HG03108 (cell line): ENCODE measurements around the gene FTO.

Source experiments
- ATAC-seq: cut with Tn5 transposase; IDR thresholded peaks from one replicate; pipeline ENCODE4 v1.9.1; 2021; ENCODE audit warnings: moderate library complexity; ENCODE audit not compliant: unreplicated experiment

FTO gene

GRCh38 chr16:53780051-53780450, 76.1 kb downstream of the FTO start:
- no peak for ATAC-seq

GRCh38 chr16:53781023-53781605, 77.2 kb downstream of the FTO start:
- ATAC-seq = no peak

DNA sequence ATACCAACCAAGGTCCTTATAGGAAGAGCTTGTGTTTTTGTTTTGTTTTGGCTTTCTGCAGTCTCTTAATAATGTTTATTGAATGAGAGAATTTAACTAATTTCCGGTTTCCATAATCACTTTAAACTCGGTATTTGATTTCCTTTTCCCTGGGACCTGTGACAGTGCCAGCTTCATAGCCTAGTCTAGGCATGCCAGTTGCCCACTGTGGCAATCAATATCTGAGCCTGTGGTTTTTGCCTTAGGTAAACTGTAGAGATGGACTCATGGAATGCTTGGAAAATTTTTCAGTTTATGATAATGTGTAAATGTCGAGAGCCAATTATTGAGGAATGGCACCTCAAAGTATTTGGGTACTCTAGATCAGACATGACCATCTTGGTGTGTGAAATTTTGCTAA, 78.2 kb downstream of the FTO start:
- ATAC-seq = no peak

- no peak for ATAC-seq
These were observed 80.3 kb downstream of the FTO start for GRCh38 chr16:53784291-53784690.

DNA sequence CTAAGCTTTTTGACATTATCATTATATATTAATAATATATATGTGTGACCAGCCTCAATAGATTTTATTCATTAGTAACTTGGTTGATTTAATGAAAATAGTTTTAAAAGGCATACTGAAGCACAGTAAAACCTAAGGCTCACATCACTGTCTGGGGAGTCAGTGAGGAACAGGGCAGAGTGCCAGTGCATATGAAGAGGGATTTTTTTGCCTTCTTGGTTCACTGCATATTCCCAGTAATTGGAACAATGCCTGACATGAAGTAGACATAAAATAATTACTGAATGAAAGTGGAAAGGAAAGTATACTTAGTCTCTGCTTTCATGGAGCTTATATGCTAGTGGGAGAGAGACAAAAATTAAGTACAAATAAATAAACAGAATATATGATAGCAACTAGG, 81.1 kb downstream of the FTO start:
- ATAC-seq = no peak

- no peak for ATAC-seq
These were observed 82.0 kb downstream of the FTO start for GRCh38 chr16:53785916-53786315.

GRCh38 chr16:53787423-53787822, 83.5 kb downstream of the FTO start:
- ATAC-seq = no peak

DNA sequence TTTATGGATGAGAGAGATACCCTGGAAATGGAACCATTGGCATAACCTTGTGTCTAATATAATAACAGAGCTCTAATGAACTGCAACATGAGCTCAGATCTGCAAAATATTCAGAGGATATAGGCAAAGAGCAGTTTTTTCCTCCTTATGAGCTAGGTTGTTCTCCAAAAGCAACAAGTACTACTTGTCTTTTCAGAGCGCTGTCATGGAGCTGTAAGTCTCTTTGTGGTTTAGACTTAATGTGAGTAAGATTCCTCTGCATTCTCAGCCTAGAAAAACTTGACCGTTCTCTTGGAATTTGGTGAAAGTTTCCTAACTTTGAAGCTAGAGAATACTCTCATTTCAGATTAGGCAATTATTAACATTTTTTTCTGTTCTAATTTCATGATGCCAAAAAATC, 85.2 kb downstream of the FTO start:
- ATAC-seq = no peak

DNA sequence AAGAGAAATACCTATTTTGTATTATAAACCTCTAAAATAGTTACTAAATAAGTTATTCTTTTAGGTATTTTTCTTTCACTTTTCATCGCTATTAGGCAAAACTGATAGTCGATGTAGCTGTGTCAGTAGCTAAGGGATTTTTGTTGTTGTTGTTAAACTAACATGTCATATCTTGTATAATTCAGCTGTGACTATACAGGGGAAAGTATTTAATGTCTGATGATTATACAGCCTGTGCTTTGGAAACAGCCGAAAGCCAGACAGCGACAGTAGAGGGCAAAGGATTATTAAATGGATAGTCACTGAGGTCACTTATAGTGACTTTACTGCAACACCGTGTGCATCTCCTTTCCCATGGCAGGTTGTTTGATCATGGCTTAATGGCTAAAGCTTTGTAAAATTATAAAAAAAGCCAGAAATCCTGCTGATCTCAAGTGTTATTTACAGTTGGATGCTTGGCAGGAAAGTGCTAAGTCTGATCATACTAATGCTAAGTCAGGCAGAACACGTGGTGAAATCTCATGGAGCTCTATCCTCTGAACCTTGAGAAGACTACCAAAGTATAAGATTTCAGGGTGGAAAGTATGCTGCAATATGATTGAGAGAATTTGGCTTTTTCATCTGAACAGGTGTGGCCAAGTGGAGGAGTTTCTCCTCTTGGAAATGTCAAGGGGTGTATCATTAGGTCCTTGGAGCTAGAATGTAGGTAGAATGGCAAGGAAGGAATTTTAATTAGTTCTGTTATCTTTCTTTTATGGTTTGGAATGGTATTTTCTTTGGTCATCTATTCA, 88.4 kb downstream of the FTO start:
- no peak for ATAC-seq

GRCh38 chr16:53803451-53803850, 99.5 kb downstream of the FTO start:
- no peak for ATAC-seq

DNA sequence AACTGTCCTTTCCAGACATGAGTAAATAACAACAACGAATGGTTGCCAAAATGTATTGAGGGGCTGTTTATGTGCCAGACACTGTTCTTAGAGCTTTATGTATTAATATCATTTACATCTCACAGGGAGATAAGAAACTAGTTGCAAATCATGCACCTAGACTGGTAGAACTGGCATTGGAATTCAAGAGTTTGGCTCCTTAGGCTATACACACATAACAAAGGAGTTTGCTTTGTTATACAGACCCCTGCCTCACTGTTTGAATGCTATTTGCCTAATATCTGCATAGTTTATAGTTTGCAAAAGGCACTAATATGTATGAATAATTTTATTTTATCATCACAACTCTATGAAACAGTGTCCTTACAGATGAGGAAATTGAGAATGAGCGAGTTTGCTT, 100.0 kb downstream of the FTO start:
- ATAC-seq = no peak

DNA sequence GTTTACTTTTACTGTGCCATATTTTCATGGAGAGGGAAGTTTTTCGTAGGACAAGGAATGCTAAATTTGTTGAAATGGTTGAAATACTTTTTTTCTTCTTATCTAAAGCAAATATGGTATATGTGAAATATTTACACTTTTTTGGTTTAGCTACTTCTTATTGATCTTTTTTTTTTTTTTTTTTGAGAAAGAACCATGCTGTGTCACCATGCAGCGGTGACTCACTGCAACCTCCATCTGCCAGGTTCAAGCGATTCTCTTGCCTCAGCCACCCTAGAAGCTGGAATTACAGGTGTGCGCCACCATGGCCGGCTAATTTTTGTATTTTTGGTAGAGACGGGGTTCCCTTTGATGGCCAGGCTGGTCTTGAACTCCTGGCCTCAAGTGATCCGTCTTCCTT, 100.5 kb downstream of the FTO start:
- ATAC-seq = no peak

DNA sequence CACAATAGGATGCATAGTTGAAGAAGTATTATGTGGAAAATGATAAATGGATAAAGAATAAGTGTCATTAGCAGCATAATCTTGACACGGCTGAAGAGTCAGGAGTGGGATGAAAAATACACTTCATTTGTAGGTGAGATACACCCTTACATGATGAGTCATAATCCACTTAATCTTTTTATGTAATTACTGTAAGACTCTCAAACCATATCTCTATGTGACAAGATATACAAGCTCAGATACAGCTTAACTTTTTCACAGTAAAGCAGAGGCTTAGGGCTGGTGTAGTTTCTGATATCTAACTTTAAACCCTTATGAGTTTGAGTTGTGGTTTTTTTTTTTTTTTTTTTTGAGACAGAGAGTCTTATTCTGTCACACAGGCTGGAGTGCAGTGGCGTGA, 101.2 kb downstream of the FTO start:
- ATAC-seq = no peak

- no peak for ATAC-seq
These were observed 101.8 kb downstream of the FTO start for GRCh38 chr16:53805752-53806151.

DNA sequence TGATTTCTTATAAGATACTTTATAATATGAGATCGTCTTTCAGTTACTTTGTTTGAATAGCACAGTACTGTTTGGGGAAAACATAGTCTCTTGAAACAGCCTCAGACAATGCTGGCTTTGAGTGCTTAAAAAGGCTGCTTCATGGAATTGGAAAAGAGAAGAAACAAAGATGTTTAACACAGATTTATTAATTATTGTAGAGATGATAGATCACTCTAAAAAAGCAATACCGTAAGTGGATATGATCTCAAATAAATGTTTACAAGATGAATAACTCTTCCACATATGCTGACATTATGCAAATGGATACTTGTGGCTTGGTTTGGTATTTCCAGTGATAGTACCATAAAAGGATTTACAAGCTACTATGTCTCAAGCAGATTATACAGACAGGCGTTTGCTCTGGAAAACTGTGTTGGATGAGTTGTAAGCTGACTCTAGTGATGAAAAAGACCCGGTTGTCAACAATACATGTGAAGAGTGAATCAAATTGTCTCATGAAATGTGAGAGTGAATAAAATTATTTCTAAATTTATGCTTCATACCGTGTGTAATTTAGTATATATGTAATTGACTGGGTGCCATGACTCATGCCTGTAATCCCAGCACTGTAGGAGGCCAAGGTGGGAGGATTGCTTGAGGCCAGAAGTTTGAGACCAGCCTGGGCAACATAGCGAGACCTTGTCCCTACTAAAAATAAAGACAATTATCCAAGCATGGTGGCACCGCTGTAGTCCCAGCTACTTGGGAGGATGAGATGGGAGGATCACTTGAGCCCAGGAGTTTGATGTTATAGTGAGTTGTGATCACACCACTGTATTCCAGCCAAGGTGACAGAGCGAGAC, 105.4 kb downstream of the FTO start:
- ATAC-seq = no peak

DNA sequence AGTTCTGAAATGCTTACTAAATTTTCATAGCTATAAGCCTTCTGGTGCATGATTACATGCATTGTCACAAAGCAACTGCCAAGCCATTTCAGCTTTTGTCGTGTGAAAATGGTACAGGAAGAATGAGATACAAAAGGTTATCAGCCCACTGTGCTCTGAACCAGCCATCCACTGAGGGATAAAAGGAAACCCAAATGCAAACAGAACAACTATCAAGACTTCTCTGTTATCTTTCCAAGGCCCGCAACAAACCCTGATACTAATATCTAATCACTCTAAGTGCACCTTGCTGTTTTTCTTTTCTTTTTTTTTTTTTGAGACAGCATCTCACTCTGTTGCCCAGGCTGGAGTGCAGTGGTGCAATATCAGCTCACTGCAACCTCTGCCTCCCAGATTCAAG, 109.0 kb downstream of the FTO start:
- no peak for ATAC-seq

DNA sequence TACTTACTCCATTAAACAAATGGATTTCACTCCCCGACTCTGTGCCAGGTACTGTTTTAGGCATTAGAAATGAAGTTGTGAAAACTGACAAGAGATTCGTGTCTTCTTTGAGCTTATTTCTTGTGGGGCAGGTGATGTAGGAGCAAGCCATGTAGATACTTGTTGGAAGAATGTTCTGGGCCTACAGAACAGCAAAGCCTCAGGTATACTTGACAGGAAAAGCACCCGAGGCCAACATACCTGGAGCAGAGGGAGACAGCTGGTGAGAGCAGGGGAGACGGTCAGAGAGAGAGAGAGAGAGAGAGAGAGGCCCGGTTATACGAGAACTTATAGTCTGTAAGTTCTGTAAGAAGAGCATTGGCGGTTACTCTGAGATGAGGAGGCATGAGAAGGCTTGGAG, 110.8 kb downstream of the FTO start:
- ATAC-seq = no peak

- ATAC-seq = no peak
These were observed 112.4 kb downstream of the FTO start for GRCh38 chr16:53816211-53816836.

DNA sequence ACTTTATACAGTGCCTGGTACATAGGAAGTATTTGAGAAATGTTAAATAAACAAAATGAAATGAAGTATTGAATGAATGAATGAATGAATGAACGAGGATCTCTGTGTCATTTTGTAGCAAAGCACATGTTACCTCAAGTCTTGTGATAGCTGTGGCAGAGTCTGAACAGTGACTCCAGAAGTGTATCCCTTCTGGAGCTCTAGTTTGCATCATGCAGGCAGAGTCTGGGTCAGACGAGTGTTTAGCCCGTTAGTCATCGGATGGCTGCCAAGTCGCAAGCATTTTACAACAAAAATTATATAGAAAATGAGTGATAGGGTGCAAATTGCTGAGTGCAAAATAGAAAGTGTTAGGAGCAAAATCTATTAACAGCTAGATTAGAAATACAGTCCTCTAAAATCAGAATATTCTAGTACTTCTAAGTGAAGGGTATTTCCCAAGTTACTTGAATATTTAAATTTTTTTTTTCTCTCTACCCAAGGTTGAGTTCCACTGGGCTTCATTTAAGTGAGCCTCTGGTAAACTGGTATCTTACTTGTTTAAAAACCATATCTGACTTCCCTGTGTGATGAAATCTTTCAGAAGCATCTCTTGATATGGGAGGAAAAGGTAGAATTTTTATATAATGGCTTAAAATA, 113.3 kb downstream of the FTO start:
- no peak for ATAC-seq

DNA sequence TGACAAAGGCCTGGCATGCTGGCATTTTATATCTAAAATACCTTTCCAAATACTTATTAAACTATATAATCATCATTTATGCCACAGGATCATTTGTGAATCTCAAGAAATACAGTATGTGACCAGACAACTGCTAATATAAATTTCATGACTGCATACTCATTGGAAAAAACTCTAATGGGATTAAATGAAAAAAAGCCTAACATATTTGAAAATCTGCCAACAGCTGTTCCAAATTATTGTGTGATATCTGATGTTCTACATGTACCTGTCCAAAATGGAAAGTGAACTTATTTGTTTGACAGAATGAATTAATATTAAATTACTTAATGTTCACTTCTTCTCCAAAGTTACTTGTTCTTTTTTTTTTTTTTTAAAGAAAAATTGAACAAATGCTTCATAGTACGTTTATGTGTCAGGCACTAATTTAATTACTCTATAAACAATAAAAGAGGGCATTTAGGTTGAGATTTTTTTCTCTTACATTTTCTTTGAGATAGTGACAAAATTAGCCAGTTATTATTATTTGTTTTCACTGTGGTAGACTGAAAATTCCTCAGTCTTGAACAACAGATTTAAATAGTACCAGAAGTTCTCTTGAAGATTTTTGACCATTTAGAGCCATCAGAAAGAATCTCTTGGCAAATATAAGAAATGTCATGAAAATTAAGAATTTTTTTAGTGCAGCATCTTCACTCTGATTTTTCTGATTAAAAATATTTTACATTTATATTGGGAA, 114.0 kb downstream of the FTO start:
- no peak for ATAC-seq
